NCI-H187 (cell line): Measurements from ENCODE around the gene VPS35L.
A peak's percentile ranks its signal among the peaks of the same experiment; 100 is the strongest.
"Not testable (repeated sequence)": the region's sequence is repeated elsewhere in the genome, so short reads cannot be mapped to it uniquely, and the experiment has no call there.

Source experiments
- DNase-seq, 2 experiments: peaks; one replicate each; lab custom pipeline; 2025; lab: John Stamatoyannopoulos, UW

VPS35L gene

GRCh38 chr16:19712418-19713058, 157.0 kb downstream of the VPS35L start:
- DNase-seq = no peak

DNA sequence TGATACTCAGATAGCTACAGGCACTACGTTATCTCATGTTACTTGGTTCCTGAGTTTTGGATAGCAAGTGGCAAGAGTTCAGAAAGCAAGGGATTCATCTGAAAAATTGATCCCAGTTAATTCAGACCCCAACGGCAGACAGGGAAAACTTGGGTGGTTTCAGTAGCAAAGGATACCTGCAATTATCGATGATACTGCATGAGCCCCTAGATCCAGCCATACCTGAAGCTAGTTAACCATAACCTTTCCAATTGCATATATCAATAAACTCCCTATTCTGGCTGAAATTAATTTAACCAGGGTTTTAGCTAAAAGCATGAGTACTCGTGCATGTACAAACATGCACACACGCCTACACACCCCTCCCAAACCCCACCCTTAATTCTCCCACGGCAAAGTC, 158.2 kb downstream of the VPS35L start:
- no peak for DNase-seq

- no peak for DNase-seq
Measured at GRCh38 chr16:19715566-19715965, 160.1 kb downstream of the VPS35L start.

DNA sequence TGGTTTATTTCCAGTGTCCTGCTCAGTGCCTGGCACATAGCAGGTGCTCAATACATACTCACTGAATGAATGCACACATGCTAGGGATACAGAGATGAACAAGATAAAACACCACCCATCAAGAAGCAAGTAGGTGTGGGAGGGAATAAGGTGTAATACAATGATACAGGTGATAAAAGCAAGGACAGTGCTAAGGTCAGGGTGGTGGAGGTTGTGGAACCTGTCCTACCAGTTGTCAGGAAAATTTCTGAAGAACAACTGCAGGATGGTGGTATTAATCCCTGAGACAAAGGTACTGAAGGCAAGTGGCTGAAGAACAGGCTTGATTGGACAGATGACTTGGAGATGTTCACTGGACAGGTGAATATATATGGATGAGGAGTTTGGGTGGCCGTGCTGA, 160.7 kb downstream of the VPS35L start:
- DNase-seq = no peak

DNA sequence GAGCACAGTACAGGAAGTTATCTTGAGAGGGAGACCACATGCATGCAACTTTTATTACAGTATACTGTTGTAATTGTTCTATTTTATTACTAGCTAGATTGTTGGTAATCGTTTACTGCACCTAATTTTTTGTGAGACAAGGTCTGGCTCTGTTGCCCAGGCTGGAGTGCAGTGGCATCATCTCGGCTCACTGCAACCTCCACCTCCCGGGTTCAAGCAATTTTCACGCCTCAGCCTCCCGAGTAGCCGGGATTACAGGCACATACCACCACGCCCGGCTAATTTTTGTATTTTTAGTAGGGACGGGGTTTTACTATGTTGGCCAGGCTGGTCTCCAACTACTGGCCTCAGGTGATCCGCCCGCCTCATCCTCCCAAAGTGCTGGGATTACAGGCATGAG, 161.2 kb downstream of the VPS35L start:
- not testable (repeated sequence) for DNase-seq

GRCh38 chr16:19717314-19717713, 161.8 kb downstream of the VPS35L start:
- DNase-seq = no peak

DNA sequence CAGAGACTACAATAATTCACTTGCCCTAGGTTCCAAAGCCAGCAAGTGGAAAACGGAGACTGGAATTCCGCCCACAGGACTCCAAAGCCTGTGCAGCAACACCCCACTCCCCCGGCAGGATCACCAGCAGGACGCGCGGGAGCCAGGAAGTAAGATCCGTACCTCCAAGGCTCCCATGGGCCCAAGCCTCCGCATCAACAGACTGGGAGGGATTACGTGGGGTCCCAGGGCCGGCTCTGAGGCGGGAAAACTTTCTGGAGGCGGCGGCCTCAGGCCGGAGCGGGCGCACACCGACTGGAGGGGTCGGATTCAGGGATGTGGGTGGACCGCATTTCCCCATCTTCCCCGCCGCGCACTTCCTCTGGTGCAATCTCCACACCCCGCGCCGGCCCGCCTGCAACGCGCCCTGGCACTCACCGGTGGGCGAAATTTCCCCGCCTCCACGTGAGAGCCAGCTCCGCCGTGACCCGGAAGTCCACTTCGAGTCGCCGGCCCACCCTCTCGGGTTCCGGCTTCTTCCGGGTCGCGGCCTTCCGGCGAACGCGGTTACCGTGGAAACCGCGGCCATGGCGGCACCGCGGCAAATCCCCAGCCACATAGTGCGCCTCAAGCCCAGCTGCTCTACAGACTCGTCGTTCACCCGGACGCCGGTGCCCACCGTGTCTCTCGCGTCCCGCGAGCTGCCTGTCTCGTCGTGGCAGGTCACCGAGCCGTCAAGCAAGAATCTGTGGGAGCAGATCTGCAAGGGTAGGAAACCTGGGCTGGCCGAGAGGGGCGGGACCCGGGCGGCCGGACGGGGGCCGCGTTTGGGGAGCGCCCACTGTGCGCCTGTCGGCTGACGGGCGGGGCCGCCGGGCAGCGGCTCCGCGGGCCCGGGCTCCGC, 162.5 kb downstream of the VPS35L start, which contains the start of the genes IQCK and KNOP1:
TSS of gene IQCK (plus strand) at position 531 of the 883 bp plus-strand sequence. CDS start at position 567, 36 bp downstream.
TSS of gene KNOP1 (minus strand) at position 487 of the 883 bp plus-strand sequence. CDS start 3,192 bp downstream, outside the sequence.
- peak; percentile 20 to 28 for DNase-seq

DNA sequence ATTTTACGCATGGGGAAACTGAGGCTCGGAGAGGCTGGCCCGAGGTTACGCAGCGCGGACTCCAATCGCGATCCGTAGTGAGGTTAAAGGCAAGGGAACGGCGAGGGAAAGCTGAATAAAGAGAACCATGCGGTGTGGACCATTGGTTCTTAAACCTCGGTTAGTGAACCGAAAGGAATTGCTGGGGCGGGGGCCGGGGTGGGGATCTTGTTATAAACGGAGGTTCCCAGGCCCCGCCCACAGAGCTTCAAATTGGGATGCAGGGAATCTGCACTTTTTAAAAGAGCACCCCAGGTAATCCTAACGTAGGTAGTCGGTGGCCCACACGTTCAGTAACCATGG, 163.1 kb downstream of the VPS35L start:
- DNase-seq = no peak

GRCh38 chr16:19722269-19722952, 166.9 kb downstream of the VPS35L start:
- no peak for DNase-seq

- DNase-seq = no peak
Measured at GRCh38 chr16:19722981-19723380, 167.5 kb downstream of the VPS35L start.

DNA sequence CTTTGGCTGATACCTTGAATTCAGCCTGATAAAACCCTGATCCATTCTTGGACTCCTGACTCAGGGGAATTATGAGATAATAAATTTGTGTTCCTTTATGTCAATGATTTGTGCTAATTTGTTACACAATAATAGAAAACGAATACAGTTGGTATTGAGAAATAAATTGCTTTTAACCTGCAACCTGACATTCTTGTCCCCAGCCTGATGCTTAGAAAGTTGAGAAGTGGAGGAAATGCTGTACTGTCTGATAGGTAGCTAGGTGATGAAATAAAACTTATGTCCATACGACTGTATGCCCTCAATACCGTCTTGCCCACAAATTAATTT, 173.1 kb downstream of the VPS35L start:
- no peak for DNase-seq

DNA sequence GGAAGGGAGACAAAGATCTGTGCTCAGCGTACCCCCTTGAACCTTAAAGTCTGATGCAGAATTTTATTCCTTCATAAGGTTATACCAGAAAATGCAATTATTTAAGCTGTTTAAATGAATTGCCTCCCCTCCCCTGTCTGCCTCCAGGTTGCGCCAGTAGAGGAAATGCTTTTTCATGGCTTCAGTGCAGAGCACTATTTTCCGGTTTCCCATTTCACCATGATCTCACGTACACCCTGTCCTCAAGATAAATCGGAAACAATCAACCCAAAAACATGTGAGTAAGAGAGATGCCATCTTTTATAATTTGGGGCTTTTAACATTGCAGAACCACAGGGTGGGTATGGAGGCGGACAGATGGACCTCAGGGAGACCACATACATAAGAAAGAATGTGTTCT, 178.0 kb downstream of the VPS35L start:
- no peak for DNase-seq

DNA sequence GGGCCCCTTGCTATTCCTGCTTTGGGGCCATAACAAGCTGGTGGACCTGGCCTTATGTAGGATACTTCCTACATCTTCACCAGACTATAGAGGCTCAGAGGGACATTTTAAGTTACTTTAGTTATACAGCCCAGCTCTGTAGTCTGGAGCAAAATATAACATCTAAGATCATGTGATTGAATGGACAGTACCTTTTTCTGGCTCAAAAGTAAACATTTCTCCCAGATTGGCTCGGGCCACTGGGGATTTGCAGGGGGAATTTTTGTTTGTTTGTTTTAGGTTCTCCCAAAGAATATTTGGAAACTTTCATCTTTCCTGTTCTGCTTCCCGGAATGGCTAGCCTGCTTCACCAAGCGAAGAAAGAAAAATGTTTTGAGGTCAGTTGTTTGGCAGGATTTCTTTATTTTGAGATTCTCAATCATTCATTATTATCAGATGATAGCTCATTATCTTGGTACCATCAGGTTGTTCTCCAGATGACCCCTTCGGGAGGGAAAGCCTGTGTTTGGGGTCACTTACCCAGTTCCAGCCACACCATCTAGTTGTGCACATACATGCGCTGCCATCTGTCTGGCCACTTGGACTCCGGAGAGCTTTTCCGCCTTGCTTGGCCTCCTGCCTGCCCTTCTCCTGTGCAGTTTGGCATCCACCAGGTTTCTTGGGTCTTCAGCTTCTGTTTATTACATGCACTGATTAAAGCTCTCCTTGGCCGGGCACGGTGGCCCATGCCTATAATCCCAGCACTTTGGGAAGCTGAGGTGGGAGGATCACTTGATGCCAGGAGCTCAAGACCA, 179.8 kb downstream of the VPS35L start:
- no peak for DNase-seq

GRCh38 chr16:19737306-19738038, 182.0 kb downstream of the VPS35L start:
- no peak for DNase-seq

DNA sequence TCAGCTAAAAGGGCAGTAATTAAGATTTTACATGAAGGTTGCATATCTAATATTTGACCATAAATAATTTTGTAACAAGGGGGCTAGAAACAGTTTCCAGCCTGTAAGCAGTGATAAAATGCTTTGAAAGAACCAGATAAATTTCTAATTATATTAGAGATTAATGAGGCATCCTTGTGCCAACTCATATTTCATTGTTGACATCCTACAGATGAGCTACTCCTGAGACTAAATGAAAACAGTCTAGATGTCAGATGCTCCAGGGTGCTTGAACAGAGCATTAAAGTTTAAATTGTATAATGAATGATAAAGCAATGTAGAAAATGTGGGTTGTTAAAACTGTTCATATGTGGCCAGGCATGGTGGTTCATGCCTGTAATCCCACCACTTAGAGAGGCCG, 185.9 kb downstream of the VPS35L start:
- no peak for DNase-seq

DNA sequence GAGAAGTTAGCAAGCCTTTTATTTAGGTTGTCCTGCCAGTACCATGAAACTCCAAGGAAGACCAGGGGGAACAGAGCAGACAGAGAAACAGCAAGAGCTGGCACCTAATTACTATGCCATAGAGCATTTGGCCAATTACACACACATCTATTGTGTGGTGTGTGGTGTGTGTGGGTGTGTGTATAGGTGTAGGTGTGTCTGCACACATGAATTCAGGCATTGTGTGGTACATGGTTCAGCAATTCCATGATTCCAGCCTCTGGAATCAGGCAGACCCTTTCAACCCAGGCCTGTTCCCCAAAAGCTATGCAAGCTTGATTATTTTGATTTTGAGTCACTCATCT, 188.3 kb downstream of the VPS35L start:
- DNase-seq = no peak

DNA sequence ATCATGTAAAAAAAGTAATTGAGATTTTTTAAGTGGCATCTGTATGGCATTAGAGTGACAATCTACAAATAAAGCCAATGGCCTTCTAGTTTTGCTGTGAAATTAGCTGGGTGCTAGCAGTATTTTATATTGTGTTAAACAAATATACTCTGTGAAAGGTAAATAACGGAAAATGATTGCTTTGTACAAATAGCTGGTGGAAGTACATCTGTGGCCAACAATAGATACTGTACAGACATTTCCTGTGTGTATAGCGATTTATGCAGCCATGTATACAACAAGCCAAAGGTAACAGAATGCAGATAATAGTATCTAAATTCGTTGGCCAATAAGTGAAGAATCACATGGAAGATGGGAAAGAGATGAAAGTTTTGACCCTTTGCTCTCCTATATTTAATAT, 189.2 kb downstream of the VPS35L start:
- DNase-seq = no peak

DNA sequence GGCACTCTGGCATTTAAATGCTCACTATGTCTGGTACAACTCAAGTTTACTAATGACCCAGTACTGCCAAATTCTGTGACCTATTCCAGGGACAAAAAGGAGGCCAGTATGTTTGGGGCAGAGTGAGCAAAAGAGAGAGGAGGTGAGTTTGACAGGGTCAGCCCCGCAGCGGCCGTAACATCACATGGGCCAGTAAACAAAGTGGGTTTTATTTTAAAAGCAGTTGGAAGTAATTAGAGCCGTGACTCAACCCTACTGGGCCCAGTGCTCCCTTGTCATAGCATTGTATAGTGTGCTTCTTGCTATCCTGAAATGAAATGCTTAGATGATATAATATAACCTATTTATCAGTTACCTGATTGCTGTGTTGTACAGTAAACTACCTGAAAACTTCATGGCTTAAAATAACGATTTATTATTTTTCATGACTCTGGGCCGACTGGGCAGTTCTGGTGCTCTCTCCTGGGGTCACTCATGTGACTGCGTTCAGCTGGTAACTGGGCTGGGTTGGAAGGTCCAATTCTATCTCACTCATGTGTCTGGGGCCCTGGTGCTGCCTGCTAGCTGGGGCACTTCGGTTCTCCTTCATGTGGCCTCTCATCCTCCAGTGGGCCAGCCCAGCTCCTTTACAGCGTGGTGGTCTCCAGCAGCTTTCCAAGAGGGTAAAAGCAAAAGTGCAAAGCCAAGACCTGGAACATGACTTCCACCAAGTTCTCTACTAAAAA, 189.9 kb downstream of the VPS35L start:
- DNase-seq = no peak

GRCh38 chr16:19746561-19746960, 191.1 kb downstream of the VPS35L start:
- no peak for DNase-seq

- no peak for DNase-seq
Measured at GRCh38 chr16:19748389-19749168, 193.1 kb downstream of the VPS35L start.
